Naive thymus-derived CD4-positive, alpha-beta T cell (primary cell): ENCODE measurements around the gene GPS1. TPM values are rescaled to one million over a fixed set of nuclear protein-coding genes. Genes with fewer than 3 reads are reported as not detected.

Experiments
- ATAC-seq: fragments of 150-1000 bp; cut with Tn5 transposase; 2 replicates; pipeline ENCODE4 v1.10.0; 2021; ENCODE audit warnings: mild to moderate bottlenecking, moderate library complexity
- CTCF ChIA-PET: fragments of 350-600 bp; sonication (Branson Sonifier 250); formaldehyde crosslinking; loops from one replicate; lab custom pipeline; 2021; ENCODE audit warnings: antibody characterized with exemption; lab: Charles Lee
- POLR2A ChIA-PET: fragments of 350-600 bp; sonication (Branson Sonifier 250); formaldehyde crosslinking; loops from one replicate; lab custom pipeline; 2021; ENCODE audit warnings: antibody characterized with exemption, inconsistent platforms; lab: Charles Lee
- DNase-seq, 9 donors: peaks; one replicate each; pipeline versions ENCODE4 v3.0.0 to v3.0.0-alpha.2; 2020 to 2022; ENCODE audit warnings: mixed read lengths in 1 of 9
- H3K27ac ChIP-seq: one replicate; pipeline ENCODE4 v1.7.0; 2013; ENCODE audit warnings: mild to moderate bottlenecking, low read depth, low read length, moderate library complexity
- H3K27me3 ChIP-seq, 2 donors: one replicate each; pipeline ENCODE4 v1.7.0; 2013; ENCODE audit warnings: low read length in 2 of 2, mild to moderate bottlenecking in 2 of 2, moderate library complexity in 2 of 2; ENCODE audit not compliant: control insufficient read depth in 2 of 2, insufficient read depth in 2 of 2
- H3K36me3 ChIP-seq, 3 experiments: 1 replicate in 2 of 3; 2 replicates in 1 of 3; pipeline ENCODE4 v1.7.0; 2013; ENCODE audit warnings: low read length in 3 of 3, mild to moderate bottlenecking in 3 of 3, moderate library complexity in 1 of 3; ENCODE audit not compliant: insufficient read depth in 3 of 3, control insufficient read depth in 2 of 3
- H3K4me1 ChIP-seq, 2 donors: one replicate each; pipeline ENCODE4 v1.7.0; 2013; ENCODE audit warnings: low read length in 2 of 2, mild to moderate bottlenecking in 2 of 2, moderate library complexity in 1 of 2; ENCODE audit not compliant: control insufficient read depth in 2 of 2, insufficient read depth in 2 of 2
- H3K4me3 ChIP-seq: 2 replicates; pipeline ENCODE4 v1.7.0; 2013; ENCODE audit warnings: mild to moderate bottlenecking, low read length
- H3K9me3 ChIP-seq, 3 experiments: 1 replicate in 2 of 3; 2 replicates in 1 of 3; pipeline ENCODE4 v1.7.0; 2013; ENCODE audit warnings: low read length in 3 of 3; ENCODE audit not compliant: control insufficient read depth in 2 of 3
- H3K27ac Mint-ChIP-seq, 9 donors: one replicate each; pipeline ENCODE4 v1.8.0; 2020 to 2022; ENCODE audit warnings: mixed read lengths in 9 of 9, mild to moderate bottlenecking in 8 of 9, moderate library complexity in 5 of 9, inconsistent platforms in 2 of 9
- H3K27me3 Mint-ChIP-seq, 5 donors: one replicate each; pipeline ENCODE4 v1.8.0; 2021 to 2022; ENCODE audit warnings: mixed read lengths in 5 of 5, mild to moderate bottlenecking in 1 of 5
- H3K36me3 Mint-ChIP-seq, 5 donors: one replicate each; pipeline ENCODE4 v1.8.0; 2020 to 2022; ENCODE audit warnings: mixed read lengths in 5 of 5, mild to moderate bottlenecking in 3 of 5, inconsistent platforms in 1 of 5
- H3K4me1 Mint-ChIP-seq, 7 donors: one replicate each; pipeline ENCODE4 v1.8.0; 2020 to 2022; ENCODE audit warnings: mixed read lengths in 7 of 7, mild to moderate bottlenecking in 3 of 7, inconsistent platforms in 1 of 7
- H3K4me3 Mint-ChIP-seq, 10 donors: one replicate each; pipeline ENCODE4 v1.8.0; 2020 to 2022; ENCODE audit warnings: mild to moderate bottlenecking in 10 of 10, mixed read lengths in 10 of 10, moderate library complexity in 6 of 10, inconsistent platforms in 2 of 10
- H3K9me3 Mint-ChIP-seq, 11 donors: one replicate each; pipeline ENCODE4 v1.8.0; 2020 to 2022; ENCODE audit warnings: mixed read lengths in 11 of 11, mild to moderate bottlenecking in 4 of 11, inconsistent platforms in 1 of 11, moderate library complexity in 1 of 11
- intact Hi-C, 2 donors: fragments of 100-400 bp; cut with micrococcal nuclease; formaldehyde crosslinking; loops; one replicate each; pipeline ENCODE4 v1.15.1; 2023
- polyA plus RNA-seq, 2 donors: library from polyadenylated mRNA; unstranded; fragments of 300-500 nt; fragmentation: Illumina TruSeq; gene quantifications; one replicate each; pipeline ENCODE4 v1.2.3, GENCODE V29; 2021
- total RNA-seq, 6 experiments: library from RNA in 5 of 6; stranded (reverse) in 5 of 6; gene quantifications; 1 replicate in 5 of 6; 2 replicates in 1 of 6; pipeline ENCODE4 v1.2.3 and lab custom pipeline; 2021 to 2026

Gene GPS1
- total and polyA plus RNA-seq, 7 experiments from 2014 or later = 68.3 to 124 (median 82.6) TPM

DNA sequence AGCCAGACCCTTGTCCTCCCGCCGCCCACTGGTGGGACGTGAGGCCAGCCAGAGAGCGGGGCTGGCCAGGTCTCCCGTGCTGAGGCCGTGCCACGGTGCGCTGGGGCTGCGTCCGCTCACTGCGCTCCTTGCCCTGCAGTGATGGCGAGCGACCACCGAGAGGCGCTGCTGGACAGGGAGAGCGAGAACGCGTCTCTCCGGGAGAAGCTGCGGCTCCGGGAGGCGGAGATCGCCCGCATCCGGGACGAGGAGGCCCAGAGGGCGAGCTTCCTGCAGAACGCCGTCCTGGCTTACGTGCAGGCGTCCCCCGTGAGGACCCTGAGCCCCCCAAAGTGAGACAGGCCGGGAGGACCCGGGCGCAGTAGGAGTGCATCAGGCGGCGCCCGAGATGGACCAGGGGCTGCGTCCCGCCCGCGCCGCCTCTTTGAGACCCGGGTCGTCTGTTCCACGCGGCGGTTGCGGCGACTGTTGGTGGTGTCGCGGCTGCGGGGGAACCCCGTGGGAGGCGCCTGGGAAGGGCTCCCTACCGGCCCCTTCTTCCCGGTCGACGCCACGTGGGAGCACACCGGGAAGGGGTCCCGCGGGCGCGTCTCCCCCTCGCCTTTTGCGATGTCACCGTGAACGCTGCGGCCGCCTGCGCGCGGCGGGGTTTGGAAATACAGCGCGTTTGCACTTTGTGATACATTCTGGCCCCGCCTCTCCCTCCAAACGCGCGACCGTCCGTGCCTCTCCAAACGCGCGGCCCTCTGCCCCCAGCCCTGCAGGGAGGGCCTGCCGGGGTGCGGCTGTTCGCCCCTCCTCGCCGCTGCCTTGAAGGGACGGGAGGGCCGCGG, 21.0 kb upstream of the GPS1 start:
- Histone ChIP-seq H3K36me3 (peaks cover 0 to 12% (median 0%) of the 10 kb centered on the region in 3 experiments), H3K4me3 (peak overlapping the region; percentile 60), H3K27me3 (no peaks in the 10 kb centered on the region), H3K9me3 (no peaks in the 10 kb centered on the region), H3K27ac (peak overlapping the region; percentile 48), H3K4me1 (peaks cover 7 to 12% of the 10 kb centered on the region in 2 donors)
- H3K27me3 Mint-ChIP-seq = no peaks in the 10 kb centered on the region
- ATAC-seq (peak; percentile 94), DNase-seq (peak; percentile 73 to 92 (median 86))
- peaks cover 0 to 11% (median 6%) of the 10 kb centered on the region in 5 donors for H3K36me3 Mint-ChIP-seq
- ChIA-PET POLR2A (interaction anchor here (0.6 to 5.8 kb wide), 11 partner anchors 62 to 272 kb away, joined by 3 to 29 read pairs (median 3); partner anchors contain the start of gene NOTUM), CTCF (interaction anchor here (0.9 to 4.5 kb wide), 10 partner anchors 68 to 287 kb away, joined by 3 to 27 read pairs (median 4); partner anchors contain the start of genes CD7 and FASN)
- intact Hi-C loops = loop anchor here (1.0 to 10.0 kb wide), 10 partner anchors 64 to 524 kb away; partner anchors contain the start of genes FASN (in 2 of the 2), ARL16 (in 1 of the 2), CYBC1 (in 1 of the 2) and HGS (in 1 of the 2)
- H3K4me1 Mint-ChIP-seq = peaks cover 10 to 16% (median 16%) of the 10 kb centered on the region in 7 donors
- peak overlapping the region in 6 of 9 donors; percentile 36 to 85 (median 65) for H3K27ac Mint-ChIP-seq
- peaks cover 0 to 2% (median 0%) of the 10 kb centered on the region in 11 donors for H3K9me3 Mint-ChIP-seq
- H3K4me3 Mint-ChIP-seq = peak overlapping the region; percentile 77 to 91 (median 86)

- Mint-ChIP-seq H3K4me1 (peaks cover 11 to 22% (median 16%) of the 10 kb centered on the region in 7 donors), H3K27me3 (no peaks in the 10 kb centered on the region), H3K36me3 (peaks cover 0 to 10% (median 6%) of the 10 kb centered on the region in 5 donors), H3K27ac (peak within 1 kb of the TSS in 6 of 9 donors; percentile 36 to 85 (median 65)), H3K9me3 (peaks cover 0 to 2% (median 0%) of the 10 kb centered on the region in 11 donors), H3K4me3 (peak within 1 kb of the TSS; percentile 77 to 91 (median 86))
- intact Hi-C loops = loop anchor here (2.0 to 10.0 kb wide), 5 partner anchors 63 to 423 kb away; partner anchors contain the start of genes ARL16 (in 1 of the 2), CYBC1 (in 1 of the 2), FASN (in 1 of the 2) and HGS (in 1 of the 2)
- DNase-seq (no peak), ATAC-seq (no peak)
- Histone ChIP-seq H3K27ac (peak within 1 kb of the TSS; percentile 48), H3K4me3 (peak within 1 kb of the TSS; percentile 60), H3K9me3 (no peaks in the 10 kb centered on the region), H3K36me3 (peaks cover 0 to 12% (median 0%) of the 10 kb centered on the region in 3 experiments), H3K27me3 (no peaks in the 10 kb centered on the region), H3K4me1 (peaks cover 8 to 17% of the 10 kb centered on the region in 2 donors)
- ChIA-PET CTCF (interaction anchor here (1.0 to 4.5 kb wide), 3 partner anchors 67 to 124 kb away, joined by 3 to 27 read pairs (median 10); partner anchors contain the start of gene FASN), POLR2A (interaction anchor here (5.8 kb wide), 1 partner anchor 122 kb away, joined by 29 read pairs; no protein-coding TSS in a partner anchor)
Observed at GRCh38 chr17:82031303-82031884, 20.3 kb upstream of the GPS1 start, which contains the start of gene RAC3. RAC3 (plus strand) TSS chr17:82031678; CDS start chr17:82031762, 84 bp downstream.

DNA sequence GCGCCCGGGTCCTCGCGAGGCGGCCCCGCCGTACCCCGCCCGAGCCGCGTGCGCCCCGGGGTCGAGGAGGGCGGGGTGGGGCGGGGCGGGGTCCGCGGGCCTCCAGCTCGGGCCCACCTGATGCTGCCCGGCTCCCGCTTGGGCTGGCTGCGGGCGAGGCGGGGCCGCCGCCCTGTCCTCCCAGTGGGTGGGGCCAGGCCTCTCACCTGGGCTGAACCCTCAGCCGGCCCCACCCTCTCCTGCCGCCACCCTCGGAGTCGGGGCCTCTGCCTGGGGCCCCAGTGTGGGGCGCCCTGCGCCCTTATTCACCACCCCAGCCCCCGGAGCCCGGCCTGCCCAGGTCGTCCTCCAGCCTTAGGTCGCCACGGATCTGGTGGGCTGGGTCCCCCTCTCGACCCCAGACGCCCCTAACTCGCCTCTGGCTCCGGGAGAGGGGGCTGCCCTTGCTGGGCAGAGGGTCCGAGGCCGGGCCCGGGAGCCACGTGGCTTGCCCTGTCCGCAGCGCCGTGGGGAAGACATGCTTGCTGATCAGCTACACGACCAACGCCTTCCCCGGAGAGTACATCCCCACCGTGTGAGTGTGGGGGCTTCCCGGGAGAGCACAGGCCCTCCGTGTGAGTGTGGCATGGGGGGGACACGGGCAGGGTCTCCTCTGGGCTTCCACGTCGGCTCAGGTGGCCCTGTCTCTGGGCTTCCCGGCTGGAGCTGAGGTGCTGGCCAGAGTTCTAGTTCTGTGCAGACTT, 19.6 kb upstream of the GPS1 start:
- H3K4me1 ChIP-seq = peaks cover 14 to 17% of the 10 kb centered on the region in 2 donors
- Mint-ChIP-seq H3K9me3 (peaks cover 0 to 2% (median 0%) of the 10 kb centered on the region in 11 donors), H3K27me3 (no peaks in the 10 kb centered on the region), H3K4me1 (peaks cover 11 to 24% (median 15%) of the 10 kb centered on the region in 7 donors), H3K4me3 (peak overlapping the region; percentile 13 to 74 (median 40)), H3K36me3 (peaks cover 0 to 10% (median 6%) of the 10 kb centered on the region in 5 donors), H3K27ac (peak overlapping the region in 1 of 9 donors; percentile 5)
- intact Hi-C loops = loop anchor here (2.0 to 10.0 kb wide), 5 partner anchors 63 to 423 kb away; partner anchors contain the start of genes ARL16 (in 1 of the 2), CYBC1 (in 1 of the 2), FASN (in 1 of the 2) and HGS (in 1 of the 2)
- H3K9me3 ChIP-seq = no peaks in the 10 kb centered on the region
- DNase-seq (peak in 3 of 9 donors; percentile 25 to 61 (median 32)), ATAC-seq (peak; percentile 31)
- POLR2A ChIA-PET = interaction anchor here (5.8 kb wide), 1 partner anchor 122 kb away, joined by 29 read pairs; no protein-coding TSS in a partner anchor
- H3K36me3 ChIP-seq = peaks cover 0 to 12% (median 0%) of the 10 kb centered on the region in 3 experiments
- no peak overlapping the region for H3K27ac ChIP-seq
- H3K27me3 ChIP-seq = no peaks in the 10 kb centered on the region
- H3K4me3 ChIP-seq = no peak overlapping the region
- CTCF ChIA-PET = no interaction called here

- ChIA-PET POLR2A (interaction anchor here (0.7 kb wide), 1 partner anchor 20 kb away, joined by 5 read pairs; no protein-coding TSS in a partner anchor), CTCF (no interaction called here)
- intact Hi-C loops = loop anchor here (10.0 kb wide), 4 partner anchors 61 to 421 kb away; partner anchors contain the start of genes ARL16 (in 1 of the 2), CYBC1 (in 1 of the 2), FASN (in 1 of the 2) and HGS (in 1 of the 2)
- H3K27ac ChIP-seq = no peak overlapping the region
- peaks cover 0 to 11% (median 6%) of the 10 kb centered on the region in 5 donors for H3K36me3 Mint-ChIP-seq
- peaks cover 0 to 2% (median 0%) of the 10 kb centered on the region in 11 donors for H3K9me3 Mint-ChIP-seq
- DNase-seq = no peak
- H3K27ac Mint-ChIP-seq = no peak overlapping the region
- peaks cover 14 to 30% (median 19%) of the 10 kb centered on the region in 7 donors for H3K4me1 Mint-ChIP-seq
- no peak for ATAC-seq
- H3K36me3 ChIP-seq = peaks cover 0 to 6% (median 0%) of the 10 kb centered on the region in 3 experiments
- H3K4me3 ChIP-seq = no peak overlapping the region
- H3K4me1 ChIP-seq = peaks cover 14 to 17% of the 10 kb centered on the region in 2 donors
- H3K4me3 Mint-ChIP-seq = peak overlapping the region in 4 of 10 donors; percentile 29 to 74 (median 52)
- no peaks in the 10 kb centered on the region for H3K27me3 ChIP-seq
- no peaks in the 10 kb centered on the region for H3K27me3 Mint-ChIP-seq
- H3K9me3 ChIP-seq = no peaks in the 10 kb centered on the region
Observed at GRCh38 chr17:82033359-82034085, 18.2 kb upstream of the GPS1 start.
